ENCODE measurements around the gene PLS1.

PLS1 gene

DNA sequence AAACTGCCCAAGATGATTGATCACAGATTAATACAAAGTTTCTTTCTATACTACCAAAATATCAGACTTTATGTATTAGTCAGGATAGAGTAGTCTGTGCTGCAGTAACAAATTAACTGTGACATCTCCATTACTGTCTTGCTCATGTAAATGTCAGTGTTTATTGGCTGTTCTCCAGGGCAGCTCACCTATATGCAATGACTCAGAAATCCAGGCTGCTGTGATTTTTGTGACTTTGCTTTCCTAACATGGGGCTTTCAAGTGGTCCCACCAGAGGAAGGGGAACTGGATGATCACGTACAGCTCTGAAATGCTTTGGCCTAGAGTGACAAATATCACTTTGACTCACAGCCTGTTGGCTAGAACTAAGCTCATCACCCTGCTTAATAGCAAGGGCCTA is 12.9 kb downstream of the PLS1 start:
- no peaks in the 10 kb centered on the region for H3K27me3 Mint-ChIP-seq
- H3K9me3 Mint-ChIP-seq (ENCODE audit: low read depth), result no peaks in the 10 kb centered on the region
- H3K4me3 Mint-ChIP-seq, result no peak overlapping the region
- no peak overlapping the region for H3K27ac Mint-ChIP-seq
- H3K4me1 Mint-ChIP-seq (ENCODE audit: low read depth), result no peaks in the 10 kb centered on the region
- H3K36me3 Mint-ChIP-seq, result no peaks in the 10 kb centered on the region

GRCh38 chr3:142611206-142611605 is 15.0 kb downstream of the PLS1 start:
- H3K36me3 Mint-ChIP-seq, result no peaks in the 10 kb centered on the region
- H3K27ac Mint-ChIP-seq, result no peak overlapping the region
- no peaks in the 10 kb centered on the region for H3K9me3 Mint-ChIP-seq (ENCODE audit: low read depth)
- no peaks in the 10 kb centered on the region for H3K4me1 Mint-ChIP-seq (ENCODE audit: low read depth)
- no peaks in the 10 kb centered on the region for H3K27me3 Mint-ChIP-seq
- H3K4me3 Mint-ChIP-seq, result no peak overlapping the region

GRCh38 chr3:142613491-142613890 is 17.3 kb downstream of the PLS1 start:
- Mint-ChIP-seq H3K4me3 (no peak overlapping the region), H3K9me3 (ENCODE audit: low read depth) (no peaks in the 10 kb centered on the region), H3K36me3 (peaks cover 2% of the 10 kb centered on the region), H3K27me3 (no peaks in the 10 kb centered on the region), H3K4me1 (ENCODE audit: low read depth) (no peaks in the 10 kb centered on the region), H3K27ac (no peak overlapping the region)

DNA sequence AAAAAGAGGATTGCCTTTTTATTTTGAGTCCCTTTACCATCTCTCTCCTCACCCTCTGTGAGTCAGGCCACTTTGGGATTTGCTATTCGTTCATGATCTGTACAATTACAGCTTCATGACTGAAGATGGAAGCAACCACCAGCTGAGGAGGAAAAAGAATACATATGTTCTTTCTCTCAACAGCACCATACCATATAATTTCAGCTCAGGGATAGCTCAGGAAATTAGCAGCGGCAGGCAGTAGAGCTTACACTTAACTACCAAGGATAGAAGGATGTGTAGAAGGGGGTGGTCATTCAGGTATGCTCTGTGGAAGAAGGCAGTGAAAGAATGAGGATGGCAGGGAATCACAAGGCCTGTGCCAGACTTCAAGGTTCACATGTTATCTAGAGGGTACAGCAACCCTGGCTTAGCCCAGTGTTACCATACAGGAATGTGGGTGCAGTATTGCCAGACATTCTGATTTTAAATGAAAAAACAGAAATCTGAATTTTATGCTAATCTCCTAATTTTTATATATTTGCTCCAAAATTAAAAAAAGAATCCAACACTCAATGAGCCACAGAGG is 17.9 kb downstream of the PLS1 start:
- H3K4me1 Mint-ChIP-seq (ENCODE audit: low read depth), result no peaks in the 10 kb centered on the region
- H3K4me3 Mint-ChIP-seq, result no peak overlapping the region
- H3K36me3 Mint-ChIP-seq, result peaks cover 2% of the 10 kb centered on the region
- H3K9me3 Mint-ChIP-seq (ENCODE audit: low read depth), result no peaks in the 10 kb centered on the region
- no peaks in the 10 kb centered on the region for H3K27me3 Mint-ChIP-seq
- no peak overlapping the region for H3K27ac Mint-ChIP-seq

- peaks cover 2% of the 10 kb centered on the region for H3K36me3 Mint-ChIP-seq
- no peaks in the 10 kb centered on the region for H3K4me1 Mint-ChIP-seq (ENCODE audit: low read depth)
- no peak overlapping the region for H3K27ac Mint-ChIP-seq
- H3K27me3 Mint-ChIP-seq, result no peaks in the 10 kb centered on the region
- H3K9me3 Mint-ChIP-seq (ENCODE audit: low read depth), result no peaks in the 10 kb centered on the region
- no peak overlapping the region for H3K4me3 Mint-ChIP-seq
Observed at GRCh38 chr3:142615171-142615570, 19.0 kb downstream of the PLS1 start.

DNA sequence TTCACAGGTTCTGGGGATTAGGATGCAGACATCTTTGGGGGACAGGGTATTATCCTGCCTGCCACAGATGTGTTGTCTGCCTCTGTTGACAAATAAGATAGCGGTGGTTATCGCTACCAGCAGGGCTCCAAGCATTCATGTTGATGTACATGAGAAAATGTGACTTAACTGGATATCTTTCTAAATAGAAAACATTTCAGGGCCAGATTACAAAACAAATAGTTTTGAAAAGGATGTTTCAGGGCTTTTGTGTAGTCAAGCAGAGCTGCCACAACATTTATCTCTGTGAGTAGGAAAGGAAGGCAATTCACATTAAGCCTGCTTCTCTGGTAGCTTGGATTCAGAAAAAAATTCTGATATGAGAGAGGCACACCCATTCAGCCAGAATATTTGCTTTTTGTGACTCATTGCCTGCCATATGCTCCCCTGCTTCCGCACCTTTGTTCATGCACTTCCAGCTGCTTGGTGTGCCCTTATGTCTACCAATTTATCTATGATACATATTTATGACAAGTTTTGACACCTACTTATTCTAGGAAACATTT is 22.8 kb downstream of the PLS1 start:
- peaks cover 2% of the 10 kb centered on the region for H3K36me3 Mint-ChIP-seq
- H3K27me3 Mint-ChIP-seq, result no peaks in the 10 kb centered on the region
- H3K4me1 Mint-ChIP-seq (ENCODE audit: low read depth), result no peaks in the 10 kb centered on the region
- H3K4me3 Mint-ChIP-seq, result no peak overlapping the region
- no peaks in the 10 kb centered on the region for H3K9me3 Mint-ChIP-seq (ENCODE audit: low read depth)
- no peak overlapping the region for H3K27ac Mint-ChIP-seq

- Mint-ChIP-seq H3K4me3 (no peak overlapping the region), H3K27ac (no peak overlapping the region), H3K4me1 (ENCODE audit: low read depth) (no peaks in the 10 kb centered on the region)
Observed at GRCh38 chr3:142622405-142622804, 26.2 kb downstream of the PLS1 start.

GRCh38 chr3:142623194-142623593 is 27.0 kb downstream of the PLS1 start:
- Mint-ChIP-seq H3K4me3 (no peak overlapping the region), H3K27me3 (no peaks in the 10 kb centered on the region), H3K27ac (no peak overlapping the region), H3K4me1 (ENCODE audit: low read depth) (no peaks in the 10 kb centered on the region), H3K36me3 (peaks cover 3% of the 10 kb centered on the region), H3K9me3 (ENCODE audit: low read depth) (no peaks in the 10 kb centered on the region)

More at GRCh38 chr3:142622405-142622804, 26.2 kb downstream of the PLS1 start:
- Mint-ChIP-seq H3K9me3 (ENCODE audit: low read depth) (no peaks in the 10 kb centered on the region), H3K27me3 (no peaks in the 10 kb centered on the region), H3K36me3 (peaks cover 3% of the 10 kb centered on the region)

DNA sequence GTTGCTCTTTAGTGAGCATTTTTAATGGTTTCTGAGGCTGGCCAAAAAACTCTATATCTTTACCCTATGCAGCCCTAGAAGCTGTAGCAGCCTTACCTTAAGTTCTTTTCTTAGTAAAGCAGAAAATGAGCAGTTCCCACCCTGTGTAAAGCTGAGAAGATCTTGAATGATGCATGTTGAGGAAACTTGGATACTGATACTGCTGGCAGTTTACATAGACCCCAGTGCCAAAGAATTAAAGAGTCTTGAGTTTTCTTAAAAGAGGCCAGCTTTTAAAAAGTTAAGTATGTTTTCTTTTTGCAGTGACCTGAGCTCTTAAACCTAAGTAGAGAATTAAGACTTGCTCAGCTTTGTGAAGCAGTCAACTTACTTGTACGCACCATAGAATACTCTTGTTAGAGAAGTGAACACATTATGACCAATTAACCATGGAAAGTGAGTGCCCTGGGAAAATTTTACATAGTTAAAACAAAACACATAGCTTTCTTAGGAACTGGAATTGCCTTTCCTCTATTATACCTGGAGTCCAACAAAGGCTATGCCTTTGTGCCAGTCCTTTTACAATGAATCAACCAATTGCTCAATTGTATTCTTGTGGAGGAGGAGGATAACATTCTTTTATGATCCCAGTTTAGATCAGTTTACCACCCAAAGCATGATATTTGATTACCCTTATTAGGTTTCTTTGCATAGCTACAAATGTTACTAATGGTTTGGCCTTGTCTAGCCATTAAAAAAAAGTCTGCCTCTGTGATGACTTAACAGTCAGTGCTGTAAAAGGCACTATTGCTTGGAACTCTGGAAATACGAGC is 28.4 kb downstream of the PLS1 start:
- Mint-ChIP-seq H3K4me1 (ENCODE audit: low read depth) (no peaks in the 10 kb centered on the region), H3K4me3 (no peak overlapping the region), H3K27me3 (no peaks in the 10 kb centered on the region), H3K9me3 (ENCODE audit: low read depth) (no peaks in the 10 kb centered on the region), H3K36me3 (peaks cover 3% of the 10 kb centered on the region), H3K27ac (no peak overlapping the region)

- H3K4me3 Mint-ChIP-seq, result no peak overlapping the region
- peaks cover 3% of the 10 kb centered on the region for H3K36me3 Mint-ChIP-seq
- H3K9me3 Mint-ChIP-seq (ENCODE audit: low read depth), result no peaks in the 10 kb centered on the region
- no peaks in the 10 kb centered on the region for H3K27me3 Mint-ChIP-seq
- no peaks in the 10 kb centered on the region for H3K4me1 Mint-ChIP-seq (ENCODE audit: low read depth)
- no peak overlapping the region for H3K27ac Mint-ChIP-seq
Observed at GRCh38 chr3:142625153-142625440, 28.9 kb downstream of the PLS1 start.

DNA sequence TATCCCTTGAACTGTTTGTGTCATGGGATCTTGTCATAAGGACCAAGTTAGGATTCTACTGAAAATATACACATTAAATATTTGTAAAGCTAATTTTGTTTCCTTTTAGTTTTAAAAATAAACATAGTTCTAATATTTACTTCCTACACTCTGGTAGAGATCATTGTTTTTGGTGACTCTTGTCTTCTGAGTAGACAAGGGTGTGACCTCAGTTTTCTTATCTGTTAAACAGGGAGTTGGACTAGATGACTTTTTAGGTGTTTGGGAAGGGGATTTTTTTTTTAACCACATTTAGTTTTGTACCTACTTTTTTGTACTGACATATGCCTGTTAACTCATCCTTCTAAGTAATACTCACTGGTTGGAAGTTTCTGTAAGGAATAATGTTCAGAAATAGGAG is 30.8 kb downstream of the PLS1 start:
- Mint-ChIP-seq H3K4me3 (no peak overlapping the region), H3K27ac (no peak overlapping the region), H3K27me3 (no peaks in the 10 kb centered on the region), H3K36me3 (peaks cover 3% of the 10 kb centered on the region), H3K9me3 (ENCODE audit: low read depth) (no peaks in the 10 kb centered on the region), H3K4me1 (ENCODE audit: low read depth) (no peaks in the 10 kb centered on the region)

DNA sequence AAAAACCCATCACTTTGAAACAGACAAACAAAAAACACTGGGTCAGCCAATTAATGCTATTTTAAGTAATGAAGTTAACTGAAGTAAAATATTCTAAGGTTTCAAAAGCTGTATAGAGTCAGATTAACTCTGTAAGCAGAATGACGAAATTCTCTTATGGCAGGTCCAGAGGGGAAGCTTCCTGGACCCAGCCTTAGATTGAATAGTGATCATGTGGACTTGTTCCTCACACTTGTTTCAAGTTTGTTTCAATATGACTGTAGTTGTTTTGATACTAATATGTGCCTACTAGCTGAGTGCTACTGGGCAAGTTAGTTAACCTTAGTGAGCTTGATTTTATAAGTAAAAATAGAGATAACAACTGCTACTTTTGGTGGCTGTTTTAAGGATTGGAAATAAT is 32.6 kb downstream of the PLS1 start:
- Mint-ChIP-seq H3K4me1 (ENCODE audit: low read depth) (no peaks in the 10 kb centered on the region), H3K27ac (no peak overlapping the region), H3K4me3 (no peak overlapping the region), H3K36me3 (peaks cover 3% of the 10 kb centered on the region), H3K27me3 (no peaks in the 10 kb centered on the region), H3K9me3 (ENCODE audit: low read depth) (no peaks in the 10 kb centered on the region)

- Mint-ChIP-seq H3K4me1 (ENCODE audit: low read depth) (no peaks in the 10 kb centered on the region), H3K27ac (no peak overlapping the region), H3K36me3 (peaks cover 2% of the 10 kb centered on the region), H3K27me3 (no peaks in the 10 kb centered on the region), H3K4me3 (no peak overlapping the region), H3K9me3 (ENCODE audit: low read depth) (no peaks in the 10 kb centered on the region)
Observed at GRCh38 chr3:142633073-142633472, 36.9 kb downstream of the PLS1 start.

- Mint-ChIP-seq H3K9me3 (ENCODE audit: low read depth) (no peaks in the 10 kb centered on the region), H3K4me3 (no peak overlapping the region), H3K4me1 (ENCODE audit: low read depth) (no peaks in the 10 kb centered on the region), H3K36me3 (peaks cover 2% of the 10 kb centered on the region), H3K27ac (no peak overlapping the region), H3K27me3 (no peaks in the 10 kb centered on the region)
Observed at GRCh38 chr3:142636050-142636449, 39.9 kb downstream of the PLS1 start.

GRCh38 chr3:142636664-142637063 is 40.5 kb downstream of the PLS1 start:
- Mint-ChIP-seq H3K4me3 (no peak overlapping the region), H3K4me1 (ENCODE audit: low read depth) (no peaks in the 10 kb centered on the region), H3K27me3 (no peaks in the 10 kb centered on the region), H3K9me3 (ENCODE audit: low read depth) (no peaks in the 10 kb centered on the region), H3K27ac (no peak overlapping the region), H3K36me3 (peaks cover 2% of the 10 kb centered on the region)

GRCh38 chr3:142638291-142638690 is 42.1 kb downstream of the PLS1 start:
- H3K4me3 Mint-ChIP-seq, result no peak overlapping the region
- H3K9me3 Mint-ChIP-seq (ENCODE audit: low read depth), result no peaks in the 10 kb centered on the region
- H3K27me3 Mint-ChIP-seq, result no peaks in the 10 kb centered on the region
- peaks cover 2% of the 10 kb centered on the region for H3K36me3 Mint-ChIP-seq
- no peak overlapping the region for H3K27ac Mint-ChIP-seq
- H3K4me1 Mint-ChIP-seq (ENCODE audit: low read depth), result no peaks in the 10 kb centered on the region
